ENCODE data around the gene ACAT2.
"Not testable (repeated sequence)": the region's sequence is repeated elsewhere in the genome, so short reads cannot be mapped to it uniquely, and the experiment has no call there.

DNA sequence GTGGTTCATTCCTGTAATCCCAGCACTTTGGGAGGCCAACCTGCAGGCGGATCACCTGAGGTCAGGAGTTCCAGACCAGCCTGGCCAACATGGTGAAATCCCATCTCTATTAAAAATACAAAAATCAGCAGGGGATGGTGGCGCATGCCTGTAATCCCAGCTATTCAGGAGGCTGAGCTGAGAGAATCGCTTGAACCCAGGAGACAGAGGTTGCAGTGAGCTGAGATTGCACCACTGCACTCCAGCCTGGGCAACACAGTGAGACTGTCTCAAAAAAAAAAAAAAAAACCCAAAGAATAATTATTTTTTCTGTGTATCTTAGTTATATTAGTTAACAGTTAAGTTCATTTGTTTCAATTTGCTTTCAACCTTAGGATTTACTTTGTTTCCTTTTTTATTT is 36.6 kb upstream of the ACAT2 start:
- TF ChIP-seq, protein P1, sequence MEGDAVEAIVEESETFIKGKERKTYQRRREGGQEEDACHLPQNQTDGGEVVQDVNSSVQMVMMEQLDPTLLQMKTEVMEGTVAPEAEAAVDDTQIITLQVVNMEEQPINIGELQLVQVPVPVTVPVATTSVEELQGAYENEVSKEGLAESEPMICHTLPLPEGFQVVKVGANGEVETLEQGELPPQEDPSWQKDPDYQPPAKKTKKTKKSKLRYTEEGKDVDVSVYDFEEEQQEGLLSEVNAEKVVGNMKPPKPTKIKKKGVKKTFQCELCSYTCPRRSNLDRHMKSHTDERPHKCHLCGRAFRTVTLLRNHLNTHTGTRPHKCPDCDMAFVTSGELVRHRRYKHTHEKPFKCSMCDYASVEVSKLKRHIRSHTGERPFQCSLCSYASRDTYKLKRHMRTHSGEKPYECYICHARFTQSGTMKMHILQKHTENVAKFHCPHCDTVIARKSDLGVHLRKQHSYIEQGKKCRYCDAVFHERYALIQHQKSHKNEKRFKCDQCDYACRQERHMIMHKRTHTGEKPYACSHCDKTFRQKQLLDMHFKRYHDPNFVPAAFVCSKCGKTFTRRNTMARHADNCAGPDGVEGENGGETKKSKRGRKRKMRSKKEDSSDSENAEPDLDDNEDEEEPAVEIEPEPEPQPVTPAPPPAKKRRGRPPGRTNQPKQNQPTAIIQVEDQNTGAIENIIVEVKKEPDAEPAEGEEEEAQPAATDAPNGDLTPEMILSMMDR (IDR thresholded peaks at IDR 0.05), result not testable (repeated sequence)
- not testable (repeated sequence) for TF ChIP-seq POLR2A (IDR thresholded peaks at IDR 0.05)
